Endodermal cell (in vitro differentiated cells): ENCODE measurements around the gene SPNS1. TPM values are rescaled to one million over a fixed set of nuclear protein-coding genes. Genes with fewer than 3 reads are reported as not detected.

Experiments used
- DNase-seq: peaks from one replicate; pipeline ENCODE4 v3.0.0-alpha.2; 2017
- H3K27ac ChIP-seq: 2 replicates; pipeline ENCODE4 v1.5.1; 2013; ENCODE audit warnings: mild to moderate bottlenecking, low read depth, low read length, moderate library complexity
- H3K27me3 ChIP-seq: 2 replicates; pipeline ENCODE4 v1.6.1; 2013; ENCODE audit warnings: mild to moderate bottlenecking, low read length, moderate library complexity; ENCODE audit not compliant: insufficient read depth, control insufficient read depth, poor library complexity, severe bottlenecking
- H3K36me3 ChIP-seq: 2 replicates; pipeline ENCODE4 v1.7.0; 2013; ENCODE audit warnings: mild to moderate bottlenecking, low read length, moderate library complexity; ENCODE audit not compliant: control insufficient read depth, insufficient read depth
- H3K4me1 ChIP-seq: one replicate; pipeline ENCODE4 v1.7.0; 2013; ENCODE audit warnings: low read length; ENCODE audit not compliant: control insufficient read depth, insufficient read depth
- H3K4me3 ChIP-seq: 2 replicates; pipeline ENCODE4 v1.5.1; 2013; ENCODE audit warnings: mild to moderate bottlenecking, low read length, moderate library complexity
- H3K9ac ChIP-seq: 2 replicates; pipeline ENCODE4 v1.6.1; 2013; ENCODE audit warnings: mild to moderate bottlenecking, low read length, moderate library complexity; ENCODE audit not compliant: poor library complexity, severe bottlenecking; ENCODE audit errors: extremely low read depth
- H3K9me3 ChIP-seq: 2 replicates; pipeline ENCODE4 v1.6.1; 2013; ENCODE audit warnings: mild to moderate bottlenecking, low read length, moderate library complexity; ENCODE audit not compliant: control insufficient read depth
- H3K27ac Mint-ChIP-seq: 2 replicates; pipeline ENCODE4 v1.8.0; 2020; ENCODE audit warnings: mixed read lengths
- H3K27me3 Mint-ChIP-seq: 2 replicates; pipeline ENCODE4 v1.8.0; 2021; ENCODE audit warnings: mild to moderate bottlenecking, mixed read lengths; ENCODE audit not compliant: insufficient read depth
- H3K36me3 Mint-ChIP-seq: 2 replicates; pipeline ENCODE4 v1.8.0; 2020; ENCODE audit warnings: low read depth, mixed read lengths
- H3K4me1 Mint-ChIP-seq: 2 replicates; pipeline ENCODE4 v1.8.0; 2020; ENCODE audit warnings: mixed read lengths
- H3K4me3 Mint-ChIP-seq: 2 replicates; pipeline ENCODE4 v1.8.0; 2020; ENCODE audit warnings: mild to moderate bottlenecking, moderate library complexity, mixed read lengths
- H3K9me3 Mint-ChIP-seq: 2 replicates; pipeline ENCODE4 v1.8.0; 2020; ENCODE audit warnings: mild to moderate bottlenecking, mixed read lengths
- WGBS, 2 experiments: methylation state at CpG; one replicate each; pipeline versions ENCODE4 v1.1.5 to v1.1.7; 2013; ENCODE audit warnings: missing lambda C conversion rate in 2 of 2, mixed read lengths in 1 of 2; ENCODE audit not compliant: insufficient coverage in 1 of 2, insufficient read length in 1 of 2; 5-methylcytosine and 5-hydroxymethylcytosine counted together
- total RNA-seq, 2 donors: library from RNA; stranded (reverse); fragmentation: NEBNext Ultra II Directional in 1 of 2; extraction: Animal tissue kit (Norgen Biotek cat#: 25700) in 1 of 2; gene quantifications; 2 replicates in 1 of 2; 3 replicates in 1 of 2; pipeline ENCODE4 v1.2.1, GENCODE V29; 2021
- TF ChIP-seq, protein P1 (sequence below): fragments of 200-600 bp; sonication (generic); conservative IDR thresholded peaks from 2 replicates; pipeline ENCODE4 v1.5.0; 2021; ENCODE audit warnings: antibody characterized with exemption, mild to moderate bottlenecking

Gene SPNS1
- total RNA-seq, 2 donors from 2014 or later, result 54.9 to 55.2 TPM

DNA sequence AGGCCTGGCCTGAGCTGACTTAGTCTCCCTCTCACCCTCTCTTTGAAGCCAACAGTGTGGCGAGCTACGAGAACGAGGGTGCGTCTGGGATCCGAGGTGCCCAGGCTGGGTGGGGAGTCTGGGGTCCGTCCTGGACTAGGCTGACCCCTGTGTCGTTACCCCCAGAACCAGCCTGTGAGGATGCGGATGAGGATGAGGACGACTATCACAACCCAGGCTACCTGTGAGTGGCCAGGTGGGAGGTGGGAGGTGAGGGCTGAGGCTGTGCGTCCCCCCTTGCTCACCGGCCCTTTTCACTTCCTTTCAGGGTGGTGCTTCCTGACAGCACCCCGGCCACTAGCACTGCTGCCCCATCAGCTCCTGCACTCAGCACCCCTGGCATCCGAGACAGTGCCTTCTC lies 11.9 kb downstream of the SPNS1 start:
- H3K4me1 Mint-ChIP-seq, result no peaks in the 10 kb centered on the region
- DNase-seq, result no peak
- H3K27ac Mint-ChIP-seq, result no peak overlapping the region
- H3K27me3 Mint-ChIP-seq, result no peaks in the 10 kb centered on the region
- H3K4me1 ChIP-seq, result no peaks in the 10 kb centered on the region
- H3K9ac ChIP-seq, result no peak overlapping the region
- H3K9me3 Mint-ChIP-seq, result peaks cover 5% of the 10 kb centered on the region
- peaks cover 55% of the 10 kb centered on the region for H3K36me3 Mint-ChIP-seq
- TF ChIP-seq, protein P1, sequence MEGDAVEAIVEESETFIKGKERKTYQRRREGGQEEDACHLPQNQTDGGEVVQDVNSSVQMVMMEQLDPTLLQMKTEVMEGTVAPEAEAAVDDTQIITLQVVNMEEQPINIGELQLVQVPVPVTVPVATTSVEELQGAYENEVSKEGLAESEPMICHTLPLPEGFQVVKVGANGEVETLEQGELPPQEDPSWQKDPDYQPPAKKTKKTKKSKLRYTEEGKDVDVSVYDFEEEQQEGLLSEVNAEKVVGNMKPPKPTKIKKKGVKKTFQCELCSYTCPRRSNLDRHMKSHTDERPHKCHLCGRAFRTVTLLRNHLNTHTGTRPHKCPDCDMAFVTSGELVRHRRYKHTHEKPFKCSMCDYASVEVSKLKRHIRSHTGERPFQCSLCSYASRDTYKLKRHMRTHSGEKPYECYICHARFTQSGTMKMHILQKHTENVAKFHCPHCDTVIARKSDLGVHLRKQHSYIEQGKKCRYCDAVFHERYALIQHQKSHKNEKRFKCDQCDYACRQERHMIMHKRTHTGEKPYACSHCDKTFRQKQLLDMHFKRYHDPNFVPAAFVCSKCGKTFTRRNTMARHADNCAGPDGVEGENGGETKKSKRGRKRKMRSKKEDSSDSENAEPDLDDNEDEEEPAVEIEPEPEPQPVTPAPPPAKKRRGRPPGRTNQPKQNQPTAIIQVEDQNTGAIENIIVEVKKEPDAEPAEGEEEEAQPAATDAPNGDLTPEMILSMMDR, result no peak
- H3K36me3 ChIP-seq, result peaks cover 20% of the 10 kb centered on the region
- no peak overlapping the region for H3K27ac ChIP-seq
- WGBS, 2 experiments, result 90 to 94% methylated on average over 10 to 13 of the region's 13 CpGs
- no peaks in the 10 kb centered on the region for H3K9me3 ChIP-seq
- H3K4me3 ChIP-seq, result no peak overlapping the region
- H3K27me3 ChIP-seq, result no peaks in the 10 kb centered on the region
- H3K4me3 Mint-ChIP-seq, result no peak overlapping the region

DNA sequence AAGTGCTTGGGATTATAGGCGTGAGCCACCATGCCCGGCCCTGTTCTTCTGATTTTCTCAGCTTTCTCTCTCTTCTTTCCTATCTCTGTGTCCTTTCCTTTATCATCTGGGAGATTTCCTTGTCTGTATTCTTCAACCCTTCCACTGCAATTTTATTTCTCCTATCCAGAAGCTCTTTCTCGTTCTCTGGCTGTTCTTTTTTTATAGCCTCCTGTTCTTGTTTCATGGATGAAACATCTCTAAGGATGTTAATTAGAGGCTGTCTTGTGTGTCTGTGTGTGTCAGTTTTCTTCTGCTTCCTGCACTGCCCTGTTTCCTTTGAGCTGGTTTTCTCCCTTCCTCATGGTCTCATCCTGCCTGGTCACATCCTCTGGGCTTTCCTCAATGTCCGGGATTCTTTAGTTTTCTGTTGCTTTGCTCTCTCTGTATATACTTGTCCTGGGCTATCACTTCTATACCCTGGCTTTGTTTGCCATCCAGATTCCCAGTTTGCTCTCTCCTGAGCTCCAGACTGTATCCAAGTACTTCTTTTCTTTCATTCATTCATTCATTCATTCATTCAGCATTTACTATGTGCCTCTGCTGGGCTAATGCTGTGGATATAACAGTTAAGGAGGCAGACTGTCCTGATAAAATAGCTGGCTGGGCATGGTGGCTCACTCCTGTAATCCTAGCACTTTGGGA lies 12.7 kb downstream of the SPNS1 start:
- Histone ChIP-seq H3K27ac (no peak overlapping the region), H3K9ac (no peak overlapping the region), H3K36me3 (peaks cover 12% of the 10 kb centered on the region), H3K4me1 (no peaks in the 10 kb centered on the region), H3K27me3 (no peaks in the 10 kb centered on the region), H3K9me3 (no peaks in the 10 kb centered on the region), H3K4me3 (no peak overlapping the region)
- H3K9me3 Mint-ChIP-seq, result peaks cover 5% of the 10 kb centered on the region
- no peaks in the 10 kb centered on the region for H3K4me1 Mint-ChIP-seq
- H3K4me3 Mint-ChIP-seq, result no peak overlapping the region
- TF ChIP-seq, protein P1, result no peak
- WGBS, 2 experiments, result 91 to 95% methylated on average over 4 of the region's 4 CpGs
- no peaks in the 10 kb centered on the region for H3K27me3 Mint-ChIP-seq
- DNase-seq, result no peak
- H3K27ac Mint-ChIP-seq, result no peak overlapping the region
- peaks cover 47% of the 10 kb centered on the region for H3K36me3 Mint-ChIP-seq

DNA sequence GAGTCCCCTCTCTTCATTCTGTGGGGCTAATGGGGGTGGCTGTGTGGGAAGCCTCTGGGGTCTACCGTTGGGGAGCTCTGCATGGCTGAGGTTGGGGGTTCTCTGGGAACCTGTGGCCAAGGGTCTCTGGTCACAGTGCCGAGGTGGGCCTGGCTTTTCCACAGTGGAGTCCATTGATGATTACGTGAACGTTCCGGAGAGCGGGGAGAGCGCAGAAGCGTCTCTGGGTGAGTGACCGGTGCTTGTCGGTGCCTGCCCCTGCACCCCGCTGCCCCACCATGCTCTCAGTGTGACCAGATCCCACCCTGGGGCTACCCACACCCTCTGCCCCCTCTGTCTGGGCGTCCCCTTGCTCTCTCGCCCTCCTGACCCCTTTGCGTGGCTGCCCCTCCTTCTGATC lies 14.8 kb downstream of the SPNS1 start:
- DNase-seq, result no peak
- Mint-ChIP-seq H3K27me3 (no peaks in the 10 kb centered on the region), H3K4me3 (no peak overlapping the region), H3K27ac (no peak overlapping the region), H3K36me3 (peaks cover 29% of the 10 kb centered on the region), H3K9me3 (peaks cover 5% of the 10 kb centered on the region), H3K4me1 (no peaks in the 10 kb centered on the region)
- Histone ChIP-seq H3K36me3 (peaks cover 6% of the 10 kb centered on the region), H3K9me3 (no peaks in the 10 kb centered on the region), H3K9ac (no peak overlapping the region), H3K4me3 (no peak overlapping the region), H3K27ac (no peak overlapping the region), H3K4me1 (no peaks in the 10 kb centered on the region), H3K27me3 (no peaks in the 10 kb centered on the region)
- TF ChIP-seq, protein P1, result no peak
- WGBS, 2 experiments, result 92 to 95% methylated on average over 9 to 14 of the region's 14 CpGs
